IMR-90 (cell line): ENCODE data around the gene OSBPL2. TPM values are rescaled to one million over a fixed set of nuclear protein-coding genes. Genes with fewer than 3 reads are reported as not detected.

ENCODE experiments used
- ATAC-seq: fragments of 200-7000 bp; cut with Tn5 transposase; 2 replicates; pipeline ENCODE4 v1.9.1; 2020; ENCODE audit warnings: low read depth, mild to moderate bottlenecking, moderate library complexity
- BruUV-seq: library from RNA; stranded (reverse); fragments of 400-500 nt; replicated peaks from 2 replicates; lab custom pipeline; 2021; lab: Mats Ljungman, UMichigan
- CTCF ChIA-PET: fragments of 300-600 bp; formaldehyde crosslinking; extraction: SDS; loops from one replicate; lab custom pipeline; 2021; ENCODE audit warnings: antibody characterized with exemption; lab: Yijun Ruan, JAX
- POLR2A ChIA-PET: fragments of 300-600 bp; sonication (Branson Sonifier 250); formaldehyde crosslinking; loops from one replicate; lab custom pipeline; 2022; ENCODE audit warnings: antibody characterized with exemption; ENCODE audit not compliant: unreplicated experiment; lab: Charles Lee
- DNase-seq: peaks from one replicate; pipeline ENCODE4 v3.0.0; 2013
- H2AFZ ChIP-seq: replicated peaks from 2 replicates; pipeline ENCODE3; 2013; ENCODE audit warnings: low read length, mild to moderate bottlenecking; ENCODE audit not compliant: poor library complexity
- H2AK5ac ChIP-seq: 2 replicates; pipeline ENCODE4 v1.6.1; 2013; ENCODE audit warnings: low read depth, low read length, inconsistent platforms
- H2AK9ac ChIP-seq: replicated peaks from 2 replicates; pipeline ENCODE3; 2013; ENCODE audit warnings: mild to moderate bottlenecking, low read depth, low read length, moderate library complexity; ENCODE audit not compliant: poor library complexity
- H2BK120ac ChIP-seq: 2 replicates; pipeline ENCODE4 v1.6.1; 2013; ENCODE audit warnings: low read depth, low read length, inconsistent platforms
- H2BK15ac ChIP-seq: 3 replicates; pipeline ENCODE4 v1.6.1; 2013; ENCODE audit warnings: low read depth, low read length, inconsistent platforms
- H2BK20ac ChIP-seq: 2 replicates; pipeline ENCODE4 v1.6.1; 2013; ENCODE audit warnings: low read depth, mild to moderate bottlenecking, inconsistent platforms, low read length, moderate library complexity
- H2BK5ac ChIP-seq: 2 replicates; pipeline ENCODE4 v1.6.1; 2013; ENCODE audit warnings: mild to moderate bottlenecking, low read depth, low read length, inconsistent platforms; ENCODE audit not compliant: poor library complexity, severe bottlenecking
- H3K14ac ChIP-seq: replicated peaks from 2 replicates; pipeline ENCODE4 v1.6.1; 2013; ENCODE audit warnings: low read depth, low read length, inconsistent platforms
- H3K18ac ChIP-seq: 2 replicates; pipeline ENCODE4 v1.6.1; 2013; ENCODE audit warnings: low read depth, low read length, control low read depth
- H3K23ac ChIP-seq: 2 replicates; pipeline ENCODE4 v1.6.1; 2013; ENCODE audit warnings: low read depth, low read length, inconsistent platforms
- H3K27ac ChIP-seq: 2 replicates; pipeline ENCODE4 v1.5.1; 2013; ENCODE audit warnings: mild to moderate bottlenecking, control low read depth, low read length; ENCODE audit not compliant: insufficient read depth
- H3K27me3 ChIP-seq: 2 replicates; pipeline ENCODE4 v1.6.1; 2013; ENCODE audit warnings: low read length; ENCODE audit not compliant: control insufficient read depth, insufficient read depth
- H3K36me3 ChIP-seq: 2 replicates; pipeline ENCODE4 v1.6.1; 2013; ENCODE audit warnings: low read length, mixed read lengths; ENCODE audit not compliant: control insufficient read depth, insufficient read depth
- H3K4ac ChIP-seq: 2 replicates; pipeline ENCODE4 v1.6.1; 2013; ENCODE audit warnings: low read depth, low read length, inconsistent platforms
- H3K4me1 ChIP-seq: 2 replicates; pipeline ENCODE4 v1.6.1; 2013; ENCODE audit warnings: low read length, mixed read lengths; ENCODE audit not compliant: control insufficient read depth, insufficient read depth
- H3K4me2 ChIP-seq: 2 replicates; pipeline ENCODE4 v1.6.1; 2013; ENCODE audit warnings: low read depth, mild to moderate bottlenecking, control low read depth, low read length, moderate library complexity
- H3K4me3 ChIP-seq: 2 replicates; pipeline ENCODE4 v1.5.1; 2013; ENCODE audit warnings: low read depth, mild to moderate bottlenecking, control low read depth, low read length, moderate library complexity; ENCODE audit not compliant: insufficient read depth
- H3K56ac ChIP-seq: 2 replicates; pipeline ENCODE4 v1.6.1; 2013; ENCODE audit warnings: low read length, inconsistent platforms; ENCODE audit not compliant: insufficient read depth; ENCODE audit errors: extremely low read depth
- H3K79me1 ChIP-seq, 2 experiments: 2 replicates each; pipeline ENCODE4 v1.6.1; 2013; ENCODE audit warnings: low read length in 2 of 2, inconsistent platforms in 1 of 2, low read depth in 1 of 2
- H3K9ac ChIP-seq: 2 replicates; pipeline ENCODE4 v1.6.1; 2013; ENCODE audit warnings: low read depth, low read length, control low read depth
- H3K9me1 ChIP-seq: 2 replicates; pipeline ENCODE4 v1.6.1; 2013; ENCODE audit warnings: low read length, inconsistent platforms; ENCODE audit not compliant: insufficient read depth
- H3K9me3 ChIP-seq: 2 replicates; pipeline ENCODE4 v1.6.1; 2013; ENCODE audit warnings: low read length; ENCODE audit not compliant: control insufficient read depth, insufficient read depth
- H4K20me1 ChIP-seq: 2 replicates; pipeline ENCODE4 v1.6.1; 2013; ENCODE audit warnings: low read length, inconsistent platforms; ENCODE audit not compliant: insufficient read depth
- H4K5ac ChIP-seq: 2 replicates; pipeline ENCODE4 v1.6.1; 2013; ENCODE audit warnings: mild to moderate bottlenecking, low read depth, low read length, control low read depth
- H4K8ac ChIP-seq, 2 experiments: 2 replicates each; pipeline ENCODE4 v1.6.1; 2013; ENCODE audit warnings: low read depth in 2 of 2, low read length in 2 of 2, control low read depth in 1 of 2, inconsistent platforms in 1 of 2
- H4K91ac ChIP-seq: 2 replicates; pipeline ENCODE4 v1.6.1; 2013; ENCODE audit warnings: low read depth, low read length, inconsistent platforms; ENCODE audit not compliant: insufficient read depth
- BHLHE40 ChIP-seq: fragments of 150-350 bp; IDR thresholded peaks from 2 replicates; pipeline ENCODE4 v1.6.1; 2016; ENCODE audit warnings: mild to moderate bottlenecking, low read depth, low read length
- MAFK ChIP-seq: IDR thresholded peaks from 2 replicates; pipeline ENCODE4 v1.6.1; 2012; ENCODE audit warnings: low read depth, low read length, improper control_type of control experiment
- WGBS, 2 experiments: methylation state at CpG; one replicate each; pipeline versions ENCODE4 v1.1.5 to v1.1.7; 2013; ENCODE audit warnings: missing lambda C conversion rate in 2 of 2; ENCODE audit not compliant: insufficient read length in 1 of 2; ENCODE audit errors: extremely low coverage in 2 of 2; 5-methylcytosine and 5-hydroxymethylcytosine counted together
- dilution Hi-C: fragments of 300-500 bp; cut with HindIII; formaldehyde crosslinking; loops from one replicate; pipeline ENCODE4 v1.14.3; 2018; ENCODE audit warnings: low sequenced_read_pairs; ENCODE audit not compliant: unreplicated experiment
- in situ Hi-C: fragments of 300-500 bp; cut with MboI; formaldehyde crosslinking; loops from 3 replicates; pipeline ENCODE4 v1.14.3; 2019; ENCODE audit warnings: low sequenced_read_pairs, inconsistent platforms, mixed read lengths
- intact Hi-C: fragments of 100-400 bp; cut with micrococcal nuclease; formaldehyde crosslinking; loops from 2 replicates; pipeline ENCODE4 v1.10.0; 2022
- polyA plus RNA-seq, 3 experiments: library from polyadenylated mRNA; depleted of rRNA; stranded (reverse); fragments of >200 nt; gene quantifications; 2 replicates each; pipeline ENCODE4 v1.2.3, GENCODE V29; 2012; ENCODE audit warnings: low replicate concordance in 1 of 3
- total RNA-seq: library from RNA; depleted of rRNA; stranded (reverse); fragments of >200 nt; gene quantifications from 2 replicates; pipeline ENCODE4 v1.2.3, GENCODE V29; 2012

The OSBPL2 gene
- total and polyA plus RNA-seq, 2 of the 4 experiments (the other 2 are of a cell fraction), result 19.3 to 27.6 TPM

DNA sequence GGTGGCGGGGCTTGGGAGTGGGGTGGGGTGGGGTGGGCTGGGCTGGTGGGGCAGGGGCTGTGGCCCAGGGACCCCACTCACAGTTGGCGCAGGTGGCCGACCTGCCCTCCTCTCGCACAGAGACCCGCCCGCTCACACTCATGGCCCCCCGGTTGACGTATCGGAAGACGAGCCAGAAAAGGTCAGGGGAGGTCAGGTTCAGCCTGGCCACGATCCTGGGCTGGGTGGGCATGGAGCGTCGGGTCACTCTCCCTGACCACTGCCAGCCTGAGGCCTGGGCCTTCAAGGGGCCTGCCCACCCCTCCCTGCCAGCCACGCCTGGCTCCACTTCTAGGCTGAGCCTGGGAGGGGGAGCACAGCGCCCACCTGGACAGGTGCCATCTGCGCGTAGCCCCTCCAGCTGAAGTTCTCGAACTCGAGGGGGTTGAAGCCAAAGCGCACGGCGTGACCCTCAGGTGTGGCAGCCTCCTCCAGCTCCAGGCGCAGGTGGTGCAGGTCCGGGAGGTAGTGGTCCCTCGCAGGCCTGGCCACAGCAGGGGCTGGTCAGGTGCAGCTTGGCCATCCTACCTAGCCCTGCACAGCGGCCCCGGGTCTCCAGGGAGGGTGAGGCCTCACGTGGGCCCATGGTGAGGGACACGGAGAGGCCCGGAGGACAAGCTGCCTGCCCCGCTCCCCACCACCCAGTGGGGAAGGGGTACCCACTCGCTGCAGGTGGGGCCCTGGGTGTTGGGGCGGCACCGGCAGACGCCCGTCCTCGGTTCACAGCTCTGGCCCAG, 95.7 kb downstream of the OSBPL2 start:
- ATAC-seq (no peak), DNase-seq (no peak)
- no peak overlapping the region for H2AK5ac ChIP-seq
- in situ Hi-C loops, result no loop called here
- H3K9me1 ChIP-seq, result no peaks in the 10 kb centered on the region
- no peak overlapping the region for H3K4me2 ChIP-seq
- H3K79me1 ChIP-seq, result no peaks in the 10 kb centered on the region
- no peaks in the 10 kb centered on the region; the same call in 1 of the 2 replicates for H4K20me1 ChIP-seq
- intact Hi-C loops, result no loop called here
- no peak overlapping the region for H4K5ac ChIP-seq
- no TSS peak for BruUV-seq
- dilution Hi-C loops, result no loop called here
- no peak overlapping the region for H2AFZ ChIP-seq
- H3K9ac ChIP-seq, result no peak overlapping the region
- ChIA-PET POLR2A (no interaction called here), CTCF (no interaction called here)
- H3K9me3 ChIP-seq, result no peaks in the 10 kb centered on the region
- no peak overlapping the region for H2BK20ac ChIP-seq
- H2AK9ac ChIP-seq, result peak overlapping the region; percentile 28
- no peak overlapping the region for H4K91ac ChIP-seq
- H3K18ac ChIP-seq, result no peak overlapping the region
- no peak overlapping the region for H4K8ac ChIP-seq
- no peak overlapping the region for H3K56ac ChIP-seq
- 78% methylated on average over 3 of the region's 37 CpGs; no CpG with 5 or more reads in 1 of the 2 experiments for WGBS, 2 experiments
- H3K27me3 ChIP-seq, result no peaks in the 10 kb centered on the region
- H3K4me1 ChIP-seq, result no peaks in the 10 kb centered on the region
- no peak overlapping the region for H2BK120ac ChIP-seq
- H2BK15ac ChIP-seq, result no peak overlapping the region
- no peak overlapping the region for H2BK5ac ChIP-seq
- H3K14ac ChIP-seq, result no peak overlapping the region
- no peak overlapping the region for H3K4ac ChIP-seq
- peaks cover 33% of the 10 kb centered on the region for H3K36me3 ChIP-seq
- no peak overlapping the region for H3K27ac ChIP-seq
- TF ChIP-seq BHLHE40 (no peak), MAFK (no peak)
- H3K4me3 ChIP-seq, result no peak overlapping the region
- no peak overlapping the region for H3K23ac ChIP-seq
